ENCODE results near the gene DKKL1. TPM values are rescaled to one million over a fixed set of nuclear protein-coding genes. Genes with fewer than 3 reads are reported as not detected.

The DKKL1 gene
- total and polyA plus RNA-seq, 2 of the 4 experiments (the other 2 are of a cell fraction), result 0.67 TPM; not detected in 1

- BruUV-seq (replicated peaks), result no TSS peak
- Histone ChIP-seq H4K8ac (ENCODE audit: low read depth in 2 of 2, low read length in 2 of 2) (no peak overlapping the region), H2BK120ac (ENCODE audit: low read depth, low read length) (no peak overlapping the region), H3K56ac (ENCODE audit: extremely low read depth, insufficient read depth, low read length) (no peak overlapping the region), H4K5ac (ENCODE audit: low read depth, low read length) (no peak overlapping the region), H3K23ac (ENCODE audit: low read depth, low read length) (no peak overlapping the region), H3K9me1 (ENCODE audit: insufficient read depth, low read length) (no peaks in the 10 kb centered on the region), H3K18ac (ENCODE audit: low read depth, low read length) (no peak overlapping the region), H4K91ac (ENCODE audit: insufficient read depth, low read depth, low read length) (no peak overlapping the region), H3K79me1 (ENCODE audit: low read depth in 1 of 2, low read length in 2 of 2) (no peaks in the 10 kb centered on the region), H3K4ac (ENCODE audit: low read depth, low read length) (no peak overlapping the region), H2AK5ac (ENCODE audit: low read depth, low read length) (no peak overlapping the region), H3K36me3 (ENCODE audit: control insufficient read depth, insufficient read depth, low read length) (no peaks in the 10 kb centered on the region), H3K4me3 (ENCODE audit: insufficient read depth, low read depth, low read length) (no peak overlapping the region), H2AFZ (replicated peaks; ENCODE audit: low read length, poor library complexity) (no peak overlapping the region), H3K27me3 (ENCODE audit: control insufficient read depth, insufficient read depth, low read length) (peaks cover 28% of the 10 kb centered on the region), H2BK20ac (ENCODE audit: low read depth, low read length) (no peak overlapping the region), H4K20me1 (ENCODE audit: insufficient read depth, low read length) (no peaks in the 10 kb centered on the region), H2BK5ac (ENCODE audit: low read depth, low read length, poor library complexity, severe bottlenecking) (no peak overlapping the region), H3K27ac (ENCODE audit: insufficient read depth, low read length) (no peak overlapping the region), H3K14ac (replicated peaks; ENCODE audit: low read depth, low read length) (no peak overlapping the region), H3K9ac (ENCODE audit: low read depth, low read length) (no peak overlapping the region), H3K4me2 (ENCODE audit: low read depth, low read length) (no peak overlapping the region), H2AK9ac (replicated peaks; ENCODE audit: low read depth, low read length, poor library complexity) (no peak overlapping the region), H3K4me1 (ENCODE audit: control insufficient read depth, insufficient read depth, low read length) (no peaks in the 10 kb centered on the region), H3K9me3 (ENCODE audit: control insufficient read depth, insufficient read depth, low read length) (no peaks in the 10 kb centered on the region), H2BK15ac (ENCODE audit: low read depth, low read length) (no peak overlapping the region)
- CTCF ChIA-PET, result no interaction called here
- no peak for TF ChIP-seq CEBPB (IDR thresholded peaks at IDR 0.05; ENCODE audit: low read depth, low read length)
- no peak for TF ChIP-seq CHD1 (IDR thresholded peaks at IDR 0.05; ENCODE audit: low read depth, low read length)
- dilution Hi-C loops (cut with HindIII; ENCODE audit: low sequenced_read_pairs, unreplicated experiment), result no loop called here
- intact Hi-C loops (cut with micrococcal nuclease), result no loop called here
- WGBS, 2 experiments (ENCODE audit: extremely low coverage in 2 of 2, insufficient read length in 1 of 2), result no CpG with 5 or more reads among the region's 20 CpGs
- ATAC-seq (ENCODE audit: low read depth), result no peak
- in situ Hi-C loops (cut with MboI; ENCODE audit: low sequenced_read_pairs), result no loop called here
- POLR2A ChIA-PET (ENCODE audit: unreplicated experiment), result no interaction called here
- no peak for DNase-seq
These were observed 25.7 kb downstream of the DKKL1 start for GRCh38 chr19:49389406-49389805.
